ENCODE measurements around the gene GMDS.

The GMDS gene

DNA sequence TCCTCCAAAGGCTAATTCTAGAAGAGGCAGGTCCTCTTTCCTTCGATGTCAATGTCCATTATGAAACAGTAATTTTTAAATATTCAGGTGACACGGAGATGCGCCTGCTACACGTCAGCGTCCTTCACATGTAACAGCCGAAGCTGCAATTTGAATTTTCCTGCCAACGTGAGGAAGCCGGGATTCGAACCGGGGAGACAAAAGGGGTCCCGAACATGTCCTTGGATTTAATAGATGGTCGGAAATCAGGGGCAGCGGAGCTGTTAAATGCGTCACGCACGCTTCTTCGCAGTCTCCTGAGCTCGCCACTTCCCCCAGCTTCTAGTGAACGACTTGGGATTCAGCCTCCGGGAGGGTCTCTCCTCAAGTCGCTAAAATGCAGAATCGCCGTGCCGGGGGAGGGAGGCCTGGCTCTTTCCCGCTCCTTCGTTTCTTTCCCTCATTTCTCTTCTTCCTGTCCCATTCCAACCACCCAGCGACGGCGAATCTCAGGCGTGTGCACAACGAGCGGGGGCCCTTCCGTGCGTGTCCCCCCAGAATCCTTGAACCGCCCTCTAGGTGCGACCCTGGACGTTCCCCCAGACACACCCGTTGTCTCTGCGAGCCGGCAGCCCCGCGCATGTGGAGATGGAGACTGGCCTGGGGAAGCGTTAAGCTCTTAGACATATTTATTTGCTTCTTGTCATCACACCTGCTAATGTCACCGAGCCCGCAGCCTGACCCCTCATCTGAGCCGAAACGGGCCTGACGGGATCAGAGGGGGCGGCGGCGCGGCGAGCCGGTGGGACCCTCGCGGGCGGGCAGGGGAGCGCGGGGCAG lies 637.0 kb downstream of the GMDS start:
- DNase-seq, result no peak

DNA sequence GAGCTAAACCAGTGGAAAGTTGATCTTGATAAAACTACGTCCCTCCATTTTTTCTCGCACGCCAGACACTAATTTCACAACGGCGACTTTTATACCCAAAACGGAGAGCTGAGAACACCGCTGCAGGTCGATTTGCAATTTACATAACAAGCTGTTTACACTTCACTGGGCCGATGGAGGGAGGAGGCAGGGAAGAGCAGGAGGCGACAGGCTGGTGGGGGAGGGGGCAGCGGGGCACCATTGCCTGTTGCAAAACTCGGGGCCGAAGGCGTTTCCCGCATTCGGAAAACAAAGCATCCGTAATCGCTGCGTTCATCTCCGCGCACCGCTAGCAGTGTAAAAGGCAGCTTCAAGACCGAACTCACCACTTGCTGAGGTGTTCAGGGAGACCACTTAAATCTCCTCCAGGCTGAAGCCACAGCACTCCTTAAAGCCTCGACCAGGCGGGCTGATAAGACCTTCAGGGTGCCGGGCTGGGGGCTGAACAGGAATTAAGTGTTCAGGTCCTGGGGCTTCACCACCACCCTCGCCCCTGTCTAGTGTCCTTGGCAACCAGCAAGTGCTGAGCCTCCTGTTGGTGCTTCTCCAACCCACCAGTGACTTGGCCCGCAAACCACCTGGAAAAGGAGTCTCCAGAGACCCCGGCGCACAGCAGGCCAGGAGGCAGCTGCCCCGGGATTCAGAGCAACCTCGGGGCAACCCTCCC lies 637.7 kb downstream of the GMDS start:
- no peak for DNase-seq

DNA sequence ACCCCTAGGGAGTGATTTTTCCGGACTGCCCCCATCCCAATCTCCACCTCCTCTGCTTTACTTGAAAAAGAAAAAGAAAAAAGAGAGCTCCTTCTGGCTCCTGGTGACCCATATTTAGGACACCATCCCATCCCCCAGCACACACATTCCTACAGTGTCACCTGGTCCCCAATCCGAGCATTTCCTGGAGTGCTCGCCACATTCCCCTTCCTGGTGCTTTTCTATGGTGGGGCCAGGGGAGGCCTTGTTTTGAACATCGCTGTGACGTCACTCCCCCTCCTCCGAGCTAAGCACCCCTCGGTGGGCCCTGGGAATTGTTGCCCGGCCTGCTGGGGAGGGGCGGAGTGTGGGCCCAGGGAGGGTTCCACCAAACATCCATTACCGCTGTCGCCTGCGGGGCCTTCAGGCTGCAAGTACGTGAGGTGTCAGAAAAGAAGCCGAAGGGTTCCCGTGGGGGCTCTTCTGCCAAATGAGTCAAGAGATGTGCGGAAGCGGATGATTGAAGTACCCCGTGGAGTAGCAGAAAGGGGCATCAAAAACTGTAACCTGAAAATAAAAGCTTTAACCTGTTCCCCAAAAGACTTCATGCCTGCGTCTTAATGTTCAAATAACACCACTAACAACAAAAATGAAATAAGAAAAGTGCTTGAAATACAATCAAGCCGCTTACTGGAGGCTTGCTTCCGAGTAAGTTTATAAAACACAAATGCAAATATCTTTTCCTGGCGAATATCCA lies 638.5 kb downstream of the GMDS start:
- no peak for DNase-seq

DNA sequence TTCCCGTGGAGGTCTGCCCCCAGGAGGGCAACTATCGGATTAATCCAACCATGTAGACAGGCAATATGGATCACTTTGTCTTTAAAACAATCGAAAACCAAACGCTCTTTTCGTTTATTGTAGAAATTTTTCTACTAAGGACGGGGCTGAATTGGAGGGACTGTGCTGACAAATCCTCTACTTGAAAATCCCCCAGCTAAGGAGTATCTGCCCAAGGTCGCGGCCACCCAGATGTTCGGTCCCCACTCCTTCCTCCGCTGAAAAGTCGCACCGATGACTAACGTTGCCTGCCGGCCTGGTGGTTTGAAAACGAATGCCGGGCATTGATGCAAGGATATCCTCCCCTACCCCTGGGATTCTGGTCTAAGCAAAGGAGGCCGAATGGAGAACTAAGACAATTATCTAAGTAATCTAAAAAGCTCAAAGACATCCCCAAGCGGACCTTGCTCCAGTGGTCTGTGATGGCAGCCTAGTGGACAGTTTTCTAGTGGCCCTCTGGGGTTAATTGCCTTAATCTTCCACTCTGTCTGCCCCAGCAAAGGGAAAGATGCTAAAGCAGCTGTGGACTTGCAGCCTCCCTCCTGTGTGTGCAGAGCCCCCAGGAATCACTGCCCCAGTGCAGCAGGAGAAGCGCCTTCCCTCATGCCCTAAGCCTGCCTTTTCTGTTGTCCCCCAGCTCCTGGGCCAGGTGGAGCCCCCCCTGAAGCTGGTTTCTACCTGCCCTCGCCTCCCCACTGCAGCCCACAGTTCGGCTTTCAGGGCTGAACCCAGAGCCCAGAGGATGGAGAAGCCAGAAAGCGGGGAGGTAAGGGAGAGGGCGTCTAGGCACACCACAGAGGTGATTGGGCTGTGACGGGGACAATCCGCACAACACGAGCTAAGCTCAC lies 639.3 kb downstream of the GMDS start:
- DNase-seq, result no peak

DNA sequence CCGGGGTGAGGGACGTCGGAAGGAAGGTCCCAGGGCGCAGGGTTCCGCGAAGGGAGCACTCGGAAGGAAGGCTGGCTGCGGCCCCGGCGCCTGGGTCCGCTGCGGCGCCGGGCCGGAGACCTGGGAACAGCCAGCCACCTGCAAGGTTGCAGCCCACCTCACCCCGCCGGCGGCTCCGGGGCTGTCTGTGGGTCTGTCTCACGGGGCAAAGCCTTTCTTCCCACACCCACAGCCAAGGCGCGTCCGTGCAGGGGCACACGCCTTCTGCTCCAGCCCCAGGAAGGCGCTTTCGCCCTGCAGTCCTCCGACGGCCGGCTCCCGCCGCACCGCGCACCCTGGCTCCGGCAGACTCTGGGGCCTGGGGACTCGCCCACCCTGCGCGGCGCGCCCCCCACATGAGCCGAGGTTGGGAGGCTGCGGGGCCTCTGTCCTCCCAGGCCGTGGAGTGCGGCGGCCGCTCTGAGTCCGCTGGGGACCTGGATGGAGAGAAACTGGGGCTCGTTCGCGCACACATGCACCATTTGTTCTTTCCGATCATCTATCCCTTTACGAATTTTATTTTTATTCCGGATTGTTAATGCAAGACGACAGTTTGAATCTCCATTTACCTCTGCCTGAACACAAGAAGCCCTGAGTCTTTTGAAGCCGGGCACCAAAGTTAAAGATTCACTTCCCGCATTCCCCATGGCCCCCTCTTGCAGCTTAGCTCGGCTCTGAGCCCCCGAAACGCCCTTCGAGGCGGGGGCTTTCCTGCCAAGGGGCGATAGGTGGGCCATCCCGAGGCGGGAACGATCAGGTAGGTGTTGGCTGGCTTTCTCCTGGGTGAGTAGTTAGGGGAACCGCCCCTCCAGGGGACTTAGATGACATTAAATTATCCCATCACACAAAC lies 640.2 kb downstream of the GMDS start:
- DNase-seq, result no peak

DNA sequence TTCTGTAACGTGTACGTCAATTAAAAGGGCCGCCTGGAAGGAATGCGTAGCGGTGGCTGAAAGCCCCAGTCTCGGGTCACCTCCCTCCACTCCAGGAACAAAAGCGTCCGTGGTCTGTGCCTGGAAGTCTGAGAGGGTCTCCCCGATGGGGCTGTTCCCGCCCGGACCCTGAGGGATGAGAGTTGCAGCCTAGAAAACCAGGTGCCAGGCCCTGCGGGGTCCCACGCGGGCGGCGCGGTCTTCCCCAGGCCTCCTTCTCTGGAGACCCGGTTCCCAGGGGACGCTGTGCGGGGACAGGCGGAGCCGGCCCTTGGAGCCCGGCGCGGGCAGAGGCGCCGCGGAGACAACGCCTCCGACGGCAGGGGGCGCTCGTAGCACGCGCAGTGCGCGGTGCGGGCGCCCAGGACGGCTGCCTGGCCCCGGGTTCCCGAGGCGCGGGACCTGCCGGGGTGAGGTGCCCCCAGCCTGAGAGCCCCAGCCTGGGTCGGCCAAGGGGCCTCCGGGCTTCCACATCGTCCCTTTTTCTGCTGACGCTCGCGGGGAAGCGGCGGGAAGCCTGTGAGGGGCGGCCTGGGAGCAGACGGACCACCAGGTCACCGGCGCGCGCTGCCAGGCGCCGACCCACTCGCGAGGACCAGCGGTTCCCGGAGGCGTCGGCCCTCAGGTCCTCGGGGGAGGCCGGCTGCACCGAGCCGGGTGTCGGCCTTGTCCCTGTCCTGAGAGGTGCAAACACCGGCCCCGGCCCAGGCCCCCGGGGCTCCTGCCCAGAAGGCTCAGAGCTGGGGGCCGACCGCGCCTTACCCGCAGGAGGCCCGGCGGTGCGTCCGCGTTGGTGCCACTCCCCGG lies 641.0 kb downstream of the GMDS start:
- DNase-seq, result peak in 29 of 56 donors; percentile 6 to 74 (median 25)

DNA sequence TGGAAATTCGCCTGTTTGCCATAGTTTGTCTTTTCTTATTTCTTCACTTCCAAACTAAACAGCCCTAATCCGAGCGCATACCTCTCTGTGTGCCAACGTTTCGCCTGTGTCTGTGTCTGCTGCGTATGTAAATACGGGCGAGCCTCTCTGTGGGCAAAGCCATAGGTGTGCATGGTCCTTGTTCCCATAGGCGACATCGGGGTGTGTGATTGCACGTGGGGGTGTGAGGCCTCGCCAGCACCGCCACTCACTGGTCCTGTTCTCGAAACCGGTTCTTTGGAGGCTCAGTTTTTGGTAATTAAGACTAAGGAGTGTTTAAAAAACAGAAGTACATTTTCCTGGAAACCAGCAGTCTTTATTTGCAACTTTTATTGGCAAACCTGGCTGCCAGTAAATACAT lies 641.7 kb downstream of the GMDS start:
- DNase-seq, result no peak

DNA sequence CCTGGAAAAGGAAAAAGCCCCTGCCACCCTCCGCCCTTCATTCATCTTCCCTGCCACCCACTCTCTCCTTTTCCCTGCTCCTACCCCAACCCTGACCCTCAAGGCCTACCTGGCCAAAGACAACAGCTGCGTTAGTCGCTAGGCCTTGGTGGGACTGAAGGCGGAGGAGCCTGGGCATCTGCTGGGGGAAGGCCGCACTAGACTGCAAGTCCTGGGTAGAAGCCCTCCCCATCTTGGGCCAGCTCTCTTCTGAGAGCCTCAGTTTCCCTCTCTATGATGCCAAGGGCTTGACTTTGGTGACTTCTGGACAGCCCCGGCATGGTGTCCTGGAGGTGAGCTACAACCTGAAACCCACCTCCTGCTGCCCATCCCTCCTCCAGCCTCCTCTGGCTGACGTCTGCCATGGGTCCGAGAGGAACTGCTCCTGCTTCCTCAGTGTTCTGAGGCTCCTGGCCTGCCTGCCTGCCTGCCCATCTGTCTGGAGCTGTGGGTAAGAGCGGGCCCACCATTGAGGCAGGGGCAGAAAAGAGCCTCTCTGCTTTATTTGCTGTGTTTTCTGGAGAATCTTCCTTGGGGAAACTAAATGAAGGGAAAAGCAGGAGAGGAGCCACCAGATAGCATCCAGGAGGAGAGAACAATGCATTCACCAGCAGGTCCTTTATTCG lies 643.2 kb downstream of the GMDS start:
- DNase-seq, result no peak

DNA sequence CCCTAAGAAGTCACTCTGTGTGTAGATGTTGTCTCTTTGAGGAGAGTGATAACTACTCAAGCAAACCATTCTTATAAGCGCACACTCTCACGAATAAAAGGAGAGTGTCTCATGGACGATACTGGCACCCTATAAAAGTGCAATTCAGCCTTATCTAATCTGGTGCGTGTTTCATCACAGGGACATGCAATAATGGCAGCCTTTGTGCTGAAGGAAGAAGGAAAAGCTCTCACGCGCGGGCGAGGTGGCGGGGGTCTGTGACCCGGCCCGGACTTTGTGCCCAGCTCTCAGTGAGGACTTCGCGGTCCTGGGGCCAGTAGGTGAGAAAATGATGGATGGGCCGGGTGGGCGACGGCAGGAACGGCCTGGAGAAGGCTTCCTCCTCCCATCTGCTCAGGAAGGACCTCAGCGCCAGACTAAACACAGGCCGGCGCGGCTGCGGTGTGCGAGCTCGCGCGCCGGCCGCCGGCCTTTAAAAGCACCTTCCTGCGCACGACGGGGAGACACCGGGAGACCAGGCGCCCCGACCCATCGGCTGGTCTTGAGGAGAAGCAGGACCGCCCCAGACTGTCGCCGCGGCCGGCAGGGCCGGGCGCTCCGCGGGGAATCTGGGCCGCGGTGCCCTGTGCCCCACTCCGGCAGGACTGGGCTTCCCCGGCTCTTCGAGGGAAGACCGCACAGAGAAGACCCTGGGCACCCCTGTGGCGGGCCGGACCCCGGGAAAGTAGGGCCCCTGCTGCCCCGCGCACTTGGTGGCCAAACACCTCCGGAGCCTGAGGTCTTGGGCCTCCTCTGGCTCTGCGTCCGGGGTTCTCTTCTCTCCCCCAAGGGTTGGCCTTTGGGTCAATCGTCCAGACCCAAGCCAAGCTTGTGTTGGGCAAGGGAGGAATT lies 644.0 kb downstream of the GMDS start:
- DNase-seq, result no peak

DNA sequence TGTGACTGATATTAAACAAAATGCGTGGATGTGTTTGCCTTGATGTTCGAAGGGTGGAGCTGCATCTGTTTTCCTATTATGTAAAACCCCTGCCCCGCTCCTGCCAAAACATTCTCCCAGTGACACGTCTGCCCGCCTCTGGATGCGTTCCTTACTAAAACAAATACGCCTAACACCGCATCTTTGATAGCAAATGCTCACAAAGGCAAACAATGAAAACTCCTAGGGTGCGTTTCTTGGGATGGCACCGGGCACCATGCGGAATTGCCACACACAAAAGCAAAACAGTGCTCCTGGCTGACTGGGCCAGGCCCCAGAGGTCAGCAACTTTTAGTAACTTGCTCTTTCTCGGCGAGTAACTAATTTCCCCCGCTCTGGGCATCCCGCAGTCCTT lies 644.6 kb downstream of the GMDS start:
- no peak for DNase-seq

DNA sequence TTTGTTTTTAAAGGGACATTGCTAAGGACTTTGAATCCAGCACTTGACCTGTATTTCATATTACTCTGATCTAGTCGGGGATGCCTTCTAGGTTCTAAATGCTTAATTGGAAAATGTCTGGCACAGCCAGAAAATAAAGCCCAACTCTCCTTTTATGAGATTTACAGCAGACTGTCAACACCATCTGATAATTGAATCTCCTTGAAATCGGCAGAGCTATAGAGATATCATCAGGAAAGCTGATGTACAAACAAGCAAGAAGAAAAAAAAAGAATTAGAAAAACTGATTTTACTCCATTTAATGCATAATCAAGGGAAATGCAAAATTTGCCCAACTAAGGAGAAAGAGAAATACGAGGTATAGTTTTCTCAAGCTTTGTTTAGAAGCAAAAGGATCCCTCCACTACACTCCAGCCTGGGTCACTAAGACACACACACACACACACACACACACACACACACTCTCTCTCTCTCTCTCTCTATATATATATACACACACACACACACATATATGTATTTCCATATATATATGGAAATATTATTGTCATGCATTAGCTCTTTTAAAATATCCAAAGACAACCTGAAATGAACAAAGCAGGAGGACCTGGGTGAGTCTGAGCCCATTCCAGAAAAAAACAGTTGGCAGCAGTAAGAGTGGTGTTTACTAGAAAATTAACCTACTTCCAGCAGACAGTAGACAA lies 645.2 kb downstream of the GMDS start:
- DNase-seq, result no peak

DNA sequence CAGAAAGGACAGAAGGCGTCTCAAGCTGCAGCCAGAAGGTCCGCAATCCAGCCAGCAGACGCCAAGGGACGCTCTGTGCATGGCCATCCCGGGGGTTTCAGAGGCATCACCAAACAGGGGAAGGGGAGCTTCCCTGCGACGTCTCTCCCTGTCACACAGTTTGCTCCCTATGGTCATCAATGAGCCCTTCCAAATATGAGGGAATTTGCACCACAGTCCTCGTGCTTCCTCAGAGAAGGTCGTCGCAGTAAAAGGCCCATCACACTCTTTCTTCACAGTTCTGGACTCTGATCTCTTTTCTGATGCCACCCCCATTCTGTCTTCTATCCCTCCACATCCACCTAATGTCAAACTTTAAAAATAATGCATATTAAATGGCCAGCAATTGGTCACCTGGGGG lies 645.9 kb downstream of the GMDS start:
- no peak for DNase-seq

DNA sequence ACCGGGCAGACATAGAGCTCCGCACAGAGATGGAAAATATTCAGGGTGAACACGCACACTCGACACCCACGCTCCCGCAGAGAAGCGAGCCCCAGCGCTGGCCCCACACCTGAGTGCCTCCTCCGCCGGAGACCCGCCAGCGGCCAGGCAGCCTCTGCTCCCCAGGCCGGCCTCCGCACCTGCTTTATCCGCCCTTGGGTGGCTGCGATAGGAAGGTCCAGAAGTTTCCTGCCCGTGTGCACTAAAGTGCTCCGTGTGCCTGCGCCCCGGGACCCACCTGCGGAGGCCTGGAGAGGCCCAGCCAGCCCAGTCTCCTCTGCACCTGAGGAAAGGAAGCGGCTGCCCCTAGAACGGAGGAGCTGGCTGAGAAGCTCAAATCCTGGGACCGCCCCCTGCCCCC lies 646.5 kb downstream of the GMDS start:
- DNase-seq, result no peak

DNA sequence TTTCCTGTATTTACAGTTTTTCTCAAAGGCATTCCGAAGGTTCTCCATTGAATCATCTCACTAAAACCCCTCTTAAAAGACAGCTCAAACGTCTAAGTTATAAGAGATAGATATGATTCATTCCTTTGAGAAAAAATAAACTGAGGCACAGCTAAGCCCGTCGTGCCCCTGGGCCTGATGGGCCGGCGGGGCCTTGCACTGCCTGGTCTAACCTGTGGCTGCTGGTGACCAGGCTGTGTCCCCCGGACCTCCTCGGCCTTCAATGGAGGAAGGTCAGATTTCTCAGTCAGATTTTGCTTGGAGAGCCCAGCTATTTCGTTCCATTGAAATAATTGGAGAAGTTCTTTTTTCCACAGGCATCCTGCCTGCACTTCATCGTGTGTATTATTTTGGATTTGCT lies 647.0 kb downstream of the GMDS start:
- no peak for DNase-seq

DNA sequence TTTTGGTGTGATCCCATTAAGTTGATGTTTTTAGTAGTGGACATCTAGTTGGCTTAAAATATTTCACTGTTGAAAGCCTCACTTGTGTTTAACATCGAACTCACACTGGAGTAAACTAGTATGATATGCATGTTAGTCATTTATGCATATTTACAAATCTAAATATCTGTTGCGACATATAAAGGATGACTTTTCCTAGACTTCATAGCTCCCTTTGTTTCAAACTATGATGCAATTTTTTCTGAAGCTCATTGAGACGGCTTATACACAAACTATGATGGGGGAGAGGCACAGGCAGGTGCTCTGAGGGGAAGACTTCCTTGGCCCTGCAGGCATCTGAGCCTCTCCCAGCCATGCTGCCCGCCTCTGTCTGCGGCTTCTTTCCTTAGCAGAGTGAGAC lies 647.5 kb downstream of the GMDS start:
- DNase-seq, result no peak

DNA sequence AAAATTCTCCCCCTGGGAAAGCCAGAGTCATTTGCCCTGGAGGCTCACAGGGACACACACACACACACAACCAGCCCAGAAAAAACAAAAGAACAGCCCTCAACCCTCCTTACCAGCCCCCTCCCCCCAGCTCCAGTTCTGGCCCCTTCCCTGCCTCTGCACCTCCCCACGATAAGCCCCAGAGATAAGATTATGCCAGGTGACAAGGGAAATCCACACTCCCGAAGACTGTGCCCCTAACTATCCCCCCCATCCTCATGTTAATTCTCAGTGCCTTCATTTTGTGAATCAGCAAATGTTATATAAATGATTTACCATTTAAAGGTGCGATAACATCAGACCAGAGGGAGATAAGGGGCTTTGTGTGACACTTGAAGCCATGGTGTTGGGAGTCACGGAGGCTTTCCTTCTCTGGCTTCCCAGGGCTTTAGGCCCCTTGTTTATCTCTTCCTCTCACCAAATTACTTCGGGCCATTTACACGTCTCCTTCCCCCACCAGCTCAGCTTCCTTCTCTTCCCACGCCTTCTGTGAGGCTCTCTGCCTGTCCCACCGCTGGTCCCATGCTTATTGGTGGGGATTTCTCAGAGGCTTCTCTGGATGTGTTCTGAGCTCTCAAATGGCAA lies 648.2 kb downstream of the GMDS start:
- DNase-seq, result no peak

All from amygdala (tissue), 56 donors.